HAP-1 (cell line): ENCODE data around the gene LDHAL6A.

ENCODE experiments used
- DNase-seq, 2 experiments: peaks; one replicate each; pipeline ENCODE4 v3.0.0-alpha.2; 2016 to 2020; ENCODE audit warnings: low spot score in 2 of 2
- H3K27me3 ChIP-seq: fragments of 250-450 bp; sonication (Bioruptor Pico); 2 replicates; pipeline ENCODE4 v1.5.1; 2020; ENCODE audit warnings: low read depth, mild to moderate bottlenecking, moderate library complexity
- H3K36me3 ChIP-seq: fragments of 250-450 bp; sonication (Bioruptor Pico); replicated peaks from 2 replicates; pipeline ENCODE4 v1.5.1; 2020; ENCODE audit warnings: mild to moderate bottlenecking
- H3K4me1 ChIP-seq: fragments of 250-450 bp; sonication (Bioruptor Pico); 2 replicates; pipeline ENCODE4 v1.5.1; 2020; ENCODE audit warnings: mild to moderate bottlenecking
- H3K4me3 ChIP-seq: fragments of 250-450 bp; sonication (Bioruptor Pico); 2 replicates; pipeline ENCODE4 v1.5.1; 2020; ENCODE audit warnings: mild to moderate bottlenecking, moderate library complexity
- H3K9me3 ChIP-seq: fragments of 250-450 bp; sonication (Bioruptor Pico); 2 replicates; pipeline ENCODE4 v1.5.1; 2020; ENCODE audit warnings: mild to moderate bottlenecking, moderate library complexity
- in situ Hi-C: fragments of 300-500 bp; cut with MboI; formaldehyde crosslinking; loops from 3 replicates; pipeline ENCODE4 v1.14.3; 2020; ENCODE audit warnings: low sequenced_read_pairs, inconsistent platforms, mixed read lengths

LDHAL6A gene

GRCh38 chr11:18463439-18463838 lies 7.8 kb downstream of the LDHAL6A start:
- in situ Hi-C loops, result no loop called here
- no peaks in the 10 kb centered on the region for H3K4me1 ChIP-seq
- DNase-seq, result no peak
- H3K36me3 ChIP-seq, result no peaks in the 10 kb centered on the region
- H3K27me3 ChIP-seq, result no peaks in the 10 kb centered on the region
- no peak overlapping the region for H3K4me3 ChIP-seq
- H3K9me3 ChIP-seq, result no peaks in the 10 kb centered on the region

DNA sequence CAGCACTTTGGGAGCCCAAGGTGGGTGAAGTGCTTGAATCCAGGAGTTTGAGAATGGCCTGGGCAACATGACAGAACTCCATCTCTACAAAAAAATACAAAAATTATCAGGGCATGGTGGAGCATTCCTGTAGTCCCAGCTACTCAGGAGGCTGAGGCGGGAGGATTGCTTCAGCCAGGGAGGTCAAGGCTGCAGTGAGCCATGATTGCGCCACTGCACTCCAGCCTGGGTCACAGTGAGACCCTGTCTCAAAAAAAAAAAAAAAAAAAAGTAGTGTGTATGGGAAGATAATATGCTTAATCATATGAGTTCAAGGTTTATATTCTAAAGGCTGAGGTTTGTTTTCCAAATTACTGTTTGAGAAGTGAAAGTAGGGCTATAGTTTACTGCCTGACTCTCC lies 10.7 kb downstream of the LDHAL6A start:
- no peaks in the 10 kb centered on the region for H3K4me1 ChIP-seq

GRCh38 chr11:18468059-18468458 lies 12.4 kb downstream of the LDHAL6A start:
- H3K27me3 ChIP-seq, result no peaks in the 10 kb centered on the region
- H3K4me1 ChIP-seq, result no peaks in the 10 kb centered on the region
- in situ Hi-C loops, result no loop called here
- no peaks in the 10 kb centered on the region for H3K9me3 ChIP-seq
- no peak overlapping the region for H3K4me3 ChIP-seq
- DNase-seq, result no peak
- H3K36me3 ChIP-seq, result no peaks in the 10 kb centered on the region

More for the DNA sequence above, 10.7 kb downstream of the LDHAL6A start:
- no peak for DNase-seq
- H3K9me3 ChIP-seq, result no peaks in the 10 kb centered on the region
- in situ Hi-C loops, result no loop called here
- H3K27me3 ChIP-seq, result no peaks in the 10 kb centered on the region
- no peaks in the 10 kb centered on the region for H3K36me3 ChIP-seq
- H3K4me3 ChIP-seq, result no peak overlapping the region

GRCh38 chr11:18468961-18469360 lies 13.3 kb downstream of the LDHAL6A start:
- H3K36me3 ChIP-seq, result no peaks in the 10 kb centered on the region
- H3K27me3 ChIP-seq, result no peaks in the 10 kb centered on the region
- in situ Hi-C loops, result no loop called here
- no peaks in the 10 kb centered on the region for H3K4me1 ChIP-seq
- no peak for DNase-seq
- H3K4me3 ChIP-seq, result no peak overlapping the region
- no peaks in the 10 kb centered on the region for H3K9me3 ChIP-seq

- H3K4me1 ChIP-seq, result no peaks in the 10 kb centered on the region
- in situ Hi-C loops, result no loop called here
- peaks cover 6% of the 10 kb centered on the region for H3K36me3 ChIP-seq
- DNase-seq, result no peak
- no peak overlapping the region for H3K4me3 ChIP-seq
- H3K27me3 ChIP-seq, result no peaks in the 10 kb centered on the region
- no peaks in the 10 kb centered on the region for H3K9me3 ChIP-seq
Measured at GRCh38 chr11:18471995-18472394, 16.3 kb downstream of the LDHAL6A start.

DNA sequence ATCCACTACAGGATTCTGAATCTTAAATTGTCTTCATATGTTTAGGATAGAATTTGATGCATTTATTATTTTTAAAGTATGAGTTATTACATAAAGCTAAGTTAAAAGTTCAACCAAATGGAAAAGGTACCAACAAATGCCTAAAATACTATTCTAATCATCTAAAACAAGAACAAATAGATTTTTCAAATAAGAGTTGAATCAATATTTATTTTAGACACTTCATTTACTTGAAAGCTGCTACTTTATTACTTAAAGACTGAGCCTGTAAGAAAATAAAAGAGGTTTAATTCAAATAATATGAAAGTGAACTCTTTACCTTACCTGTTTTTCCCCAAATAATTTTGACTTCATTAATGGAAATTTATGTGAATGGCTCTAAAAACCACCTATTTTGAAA lies 16.9 kb downstream of the LDHAL6A start:
- Histone ChIP-seq H3K9me3 (no peaks in the 10 kb centered on the region), H3K4me3 (no peak overlapping the region), H3K27me3 (no peaks in the 10 kb centered on the region), H3K36me3 (peaks cover 9% of the 10 kb centered on the region), H3K4me1 (no peaks in the 10 kb centered on the region)
- DNase-seq, result no peak
- in situ Hi-C loops, result no loop called here

DNA sequence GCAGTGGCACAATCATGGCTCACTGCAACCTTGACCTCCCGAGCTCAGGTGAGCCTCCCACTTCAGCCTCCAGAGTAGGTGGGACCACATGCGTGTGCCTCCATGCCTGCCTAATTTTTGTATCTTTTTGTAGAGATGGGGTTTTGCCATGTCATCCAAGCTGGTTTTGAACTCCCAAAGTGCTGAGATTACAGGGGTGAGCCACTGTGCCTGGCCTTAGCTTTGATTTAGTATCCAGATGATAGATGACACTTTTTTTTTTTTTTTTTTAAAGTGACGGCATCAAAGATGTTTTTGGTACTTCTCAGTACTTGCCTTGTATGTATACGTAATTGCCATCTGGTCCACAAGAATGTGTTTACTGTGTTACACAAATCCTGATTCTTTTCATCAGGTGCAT lies 23.4 kb downstream of the LDHAL6A start:
- H3K27me3 ChIP-seq, result no peaks in the 10 kb centered on the region
- no peaks in the 10 kb centered on the region for H3K4me1 ChIP-seq
- H3K4me3 ChIP-seq, result no peak overlapping the region
- no peak for DNase-seq
- H3K36me3 ChIP-seq, result peaks cover 43% of the 10 kb centered on the region
- H3K9me3 ChIP-seq, result no peaks in the 10 kb centered on the region
- in situ Hi-C loops, result no loop called here

- no peak for DNase-seq
- Histone ChIP-seq H3K9me3 (no peaks in the 10 kb centered on the region), H3K36me3 (peaks cover 26% of the 10 kb centered on the region), H3K27me3 (no peaks in the 10 kb centered on the region), H3K4me1 (no peaks in the 10 kb centered on the region), H3K4me3 (no peak overlapping the region)
- in situ Hi-C loops, result no loop called here
Measured at GRCh38 chr11:18485913-18486528, 30.4 kb downstream of the LDHAL6A start.

DNA sequence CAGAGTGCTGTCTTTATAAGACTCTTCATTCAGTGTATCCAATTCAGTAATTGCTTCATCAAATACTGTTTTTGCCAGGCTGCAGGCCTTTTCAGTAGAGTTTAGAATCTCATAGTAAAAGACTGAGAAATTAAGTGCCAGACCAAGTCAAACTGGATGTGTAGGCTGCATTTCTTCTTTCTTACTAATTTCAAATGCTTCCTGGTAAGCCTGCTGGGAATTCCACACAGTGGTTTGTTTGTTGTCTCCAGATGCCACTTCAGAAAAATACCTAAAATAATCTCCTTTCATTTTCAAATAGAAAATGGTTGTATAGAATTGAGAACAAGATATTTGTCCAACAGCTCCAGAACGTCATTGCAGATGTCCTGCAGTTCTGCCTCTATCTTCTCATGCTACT lies 34.7 kb downstream of the LDHAL6A start:
- Histone ChIP-seq H3K4me1 (peaks cover 3% of the 10 kb centered on the region), H3K36me3 (peaks cover 4% of the 10 kb centered on the region), H3K4me3 (no peak overlapping the region), H3K27me3 (no peaks in the 10 kb centered on the region), H3K9me3 (no peaks in the 10 kb centered on the region)
- in situ Hi-C loops, result no loop called here
- no peak for DNase-seq

- in situ Hi-C loops, result no loop called here
- peaks cover 3% of the 10 kb centered on the region for H3K36me3 ChIP-seq
- H3K4me1 ChIP-seq, result peaks cover 3% of the 10 kb centered on the region
- no peak for DNase-seq
- H3K27me3 ChIP-seq, result no peaks in the 10 kb centered on the region
- H3K9me3 ChIP-seq, result no peaks in the 10 kb centered on the region
- H3K4me3 ChIP-seq, result no peak overlapping the region
Measured at GRCh38 chr11:18490736-18491485, 35.3 kb downstream of the LDHAL6A start.

DNA sequence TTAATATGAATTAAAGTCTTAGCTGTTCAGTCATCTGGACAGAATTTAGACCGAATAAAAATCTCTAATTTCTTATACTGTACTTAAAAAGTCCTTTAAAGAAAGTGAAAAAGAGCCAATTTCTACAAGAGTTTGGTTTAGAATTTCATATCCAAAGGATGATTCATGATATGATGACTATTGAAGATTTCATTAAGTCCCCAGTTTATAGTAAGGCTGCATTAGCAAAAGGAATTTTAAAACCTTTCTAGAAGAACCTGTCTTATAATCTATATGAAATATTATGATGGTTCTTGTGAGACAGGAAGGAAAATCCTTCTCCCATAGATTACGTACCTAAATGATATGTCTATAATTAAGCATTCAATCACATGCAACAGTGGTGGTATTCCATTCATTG lies 36.3 kb downstream of the LDHAL6A start:
- H3K9me3 ChIP-seq, result no peaks in the 10 kb centered on the region
- in situ Hi-C loops, result no loop called here
- no peak for DNase-seq
- H3K36me3 ChIP-seq, result peaks cover 3% of the 10 kb centered on the region
- no peaks in the 10 kb centered on the region for H3K27me3 ChIP-seq
- peaks cover 3% of the 10 kb centered on the region for H3K4me1 ChIP-seq
- no peak overlapping the region for H3K4me3 ChIP-seq

DNA sequence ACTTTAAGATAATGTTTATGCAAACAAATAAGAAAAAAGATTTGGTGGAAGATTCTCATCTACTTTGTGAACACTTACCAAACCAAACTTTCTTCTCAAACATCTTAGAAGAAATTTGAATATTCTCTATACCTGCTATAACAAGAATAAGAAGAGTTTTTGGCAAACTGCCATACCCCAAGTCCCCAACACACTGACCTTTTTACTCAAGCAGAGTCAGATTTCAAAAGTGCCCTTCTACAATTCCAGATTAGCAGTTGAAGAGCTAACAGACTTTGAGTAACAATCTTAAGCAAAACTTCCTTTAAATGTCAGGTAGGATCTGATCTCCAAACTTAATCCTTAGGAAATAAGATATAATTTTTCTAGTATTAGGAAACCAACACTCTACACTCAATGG lies 37.2 kb downstream of the LDHAL6A start:
- no peaks in the 10 kb centered on the region for H3K9me3 ChIP-seq

GRCh38 chr11:18493310-18493709 lies 37.7 kb downstream of the LDHAL6A start:
- peaks cover 3% of the 10 kb centered on the region for H3K4me1 ChIP-seq
- peaks cover 7% of the 10 kb centered on the region for H3K36me3 ChIP-seq
- no peak for DNase-seq
- H3K4me3 ChIP-seq, result no peak overlapping the region
- no peaks in the 10 kb centered on the region for H3K27me3 ChIP-seq
- no peaks in the 10 kb centered on the region for H3K9me3 ChIP-seq
- in situ Hi-C loops, result no loop called here

More for the DNA sequence above, 37.2 kb downstream of the LDHAL6A start:
- Histone ChIP-seq H3K4me3 (no peak overlapping the region), H3K4me1 (peaks cover 3% of the 10 kb centered on the region), H3K27me3 (no peaks in the 10 kb centered on the region), H3K36me3 (peaks cover 6% of the 10 kb centered on the region)
- in situ Hi-C loops, result no loop called here
- DNase-seq, result no peak

- DNase-seq, result no peak
- in situ Hi-C loops, result no loop called here
- H3K36me3 ChIP-seq, result peaks cover 21% of the 10 kb centered on the region
- no peaks in the 10 kb centered on the region for H3K9me3 ChIP-seq
- no peaks in the 10 kb centered on the region for H3K27me3 ChIP-seq
- no peak overlapping the region for H3K4me3 ChIP-seq
- H3K4me1 ChIP-seq, result peaks cover 3% of the 10 kb centered on the region
Measured at GRCh38 chr11:18495271-18495670, 39.6 kb downstream of the LDHAL6A start.
